ENCODE data around the gene OR52E1. TPM values are rescaled to one million over a fixed set of nuclear protein-coding genes. Genes with fewer than 3 reads are reported as not detected.

The OR52E1 gene
- total and polyA plus RNA-seq, 9 of the 15 experiments (the other 6 are each of a cell fraction or from before 2014, with no cell fraction given): not detected

GRCh38 chr11:5102246-5102645, 32.9 kb downstream of the OR52E1 start (continued):
- TF ChIP-seq REST (IDR thresholded peaks at IDR 0.05; ENCODE audit: borderline replicate concordance): no peak
- no peak for TF ChIP-seq REST (CRISPR knock-in tag; IDR thresholded peaks at IDR 0.05; ENCODE audit: low read depth)
- TF ChIP-seq CTBP1 (IDR thresholded peaks at IDR 0.05; ENCODE audit: borderline replicate concordance): no peak
- no peak for TF ChIP-seq SAFB2 (IDR thresholded peaks at IDR 0.05; ENCODE audit: borderline replicate concordance, low read depth, low read length, severe bottlenecking)
- TF ChIP-seq TCF3 (CRISPR knock-in tag; IDR thresholded peaks at IDR 0.05): no peak
- no peak for TF ChIP-seq ZNF232 (CRISPR knock-in tag; IDR thresholded peaks at IDR 0.05)
- no peak for TF ChIP-seq ZNF175 (CRISPR knock-in tag; IDR thresholded peaks at IDR 0.05; ENCODE audit: low read depth)
- TF ChIP-seq ZNF780A (CRISPR knock-in tag; IDR thresholded peaks at IDR 0.05): no peak
